ENCODE data around the gene TNFRSF1A. TPM values are rescaled to one million over a fixed set of nuclear protein-coding genes. Genes with fewer than 3 reads are reported as not detected.
A peak's percentile ranks its signal among the peaks of the same experiment; 100 is the strongest.

Gene TNFRSF1A
- total RNA-seq, 4 donors from 2014 or later = 196 to 437 (median 306) TPM

DNA sequence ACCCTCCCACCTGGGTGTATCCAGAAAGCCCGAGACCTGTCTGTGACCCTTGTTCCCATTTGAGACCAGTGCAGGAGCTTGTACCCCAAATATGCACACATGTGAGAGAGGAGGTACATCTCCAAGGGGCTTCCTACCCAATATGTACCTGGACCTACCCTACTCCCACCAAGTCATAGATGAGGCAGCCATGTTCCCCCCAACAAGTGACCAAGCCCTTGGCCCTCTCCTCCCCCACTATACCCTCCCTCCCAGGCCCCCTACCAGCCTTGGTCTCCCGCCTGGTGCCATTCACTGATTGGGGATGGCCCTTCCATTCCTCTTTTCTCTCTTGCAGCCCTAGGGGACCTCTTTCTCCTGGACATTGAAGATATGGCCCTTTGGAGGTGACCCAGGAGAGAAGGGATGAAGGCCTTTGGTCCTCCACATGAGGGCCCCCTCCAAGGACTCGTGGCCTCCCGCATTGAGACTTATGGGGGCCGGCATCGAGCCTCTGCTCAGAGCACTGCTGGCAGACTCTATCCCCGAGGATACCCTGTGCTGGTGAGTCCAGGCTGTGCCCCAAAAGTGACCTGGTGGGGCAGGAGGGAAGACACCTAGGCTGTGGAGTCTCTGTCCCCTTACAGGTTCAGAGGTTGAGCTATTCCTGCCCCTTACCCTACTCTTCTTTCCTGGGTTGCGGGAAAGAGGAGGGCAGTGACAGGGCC, 29.9 kb downstream of the TNFRSF1A start:
- Histone ChIP-seq H3K9me3 (no peaks in the 10 kb centered on the region), H3K27me3 (peaks cover 0 to 16% of the 10 kb centered on the region in 2 donors), H3K27ac (peak overlapping the region in 1 of 4 donors; percentile 62), H3K4me1 (peaks cover 0 to 25% (median 9%) of the 10 kb centered on the region in 4 donors), H3K4me3 (no peak overlapping the region), H3K36me3 (no peaks in the 10 kb centered on the region)
- 90 to 91% methylated on average over 8 of the region's 8 CpGs for WGBS, 2 donors
- DNase-seq (ENCODE audit: low spot score in 2 of 2) = no peak
- TF ChIP-seq, protein P1, sequence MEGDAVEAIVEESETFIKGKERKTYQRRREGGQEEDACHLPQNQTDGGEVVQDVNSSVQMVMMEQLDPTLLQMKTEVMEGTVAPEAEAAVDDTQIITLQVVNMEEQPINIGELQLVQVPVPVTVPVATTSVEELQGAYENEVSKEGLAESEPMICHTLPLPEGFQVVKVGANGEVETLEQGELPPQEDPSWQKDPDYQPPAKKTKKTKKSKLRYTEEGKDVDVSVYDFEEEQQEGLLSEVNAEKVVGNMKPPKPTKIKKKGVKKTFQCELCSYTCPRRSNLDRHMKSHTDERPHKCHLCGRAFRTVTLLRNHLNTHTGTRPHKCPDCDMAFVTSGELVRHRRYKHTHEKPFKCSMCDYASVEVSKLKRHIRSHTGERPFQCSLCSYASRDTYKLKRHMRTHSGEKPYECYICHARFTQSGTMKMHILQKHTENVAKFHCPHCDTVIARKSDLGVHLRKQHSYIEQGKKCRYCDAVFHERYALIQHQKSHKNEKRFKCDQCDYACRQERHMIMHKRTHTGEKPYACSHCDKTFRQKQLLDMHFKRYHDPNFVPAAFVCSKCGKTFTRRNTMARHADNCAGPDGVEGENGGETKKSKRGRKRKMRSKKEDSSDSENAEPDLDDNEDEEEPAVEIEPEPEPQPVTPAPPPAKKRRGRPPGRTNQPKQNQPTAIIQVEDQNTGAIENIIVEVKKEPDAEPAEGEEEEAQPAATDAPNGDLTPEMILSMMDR (IDR thresholded peaks at IDR 0.05) = no peak
- no peak for TF ChIP-seq EP300 (IDR thresholded peaks at IDR 0.05)
- no peak for TF ChIP-seq POLR2A (IDR thresholded peaks at IDR 0.05)

DNA sequence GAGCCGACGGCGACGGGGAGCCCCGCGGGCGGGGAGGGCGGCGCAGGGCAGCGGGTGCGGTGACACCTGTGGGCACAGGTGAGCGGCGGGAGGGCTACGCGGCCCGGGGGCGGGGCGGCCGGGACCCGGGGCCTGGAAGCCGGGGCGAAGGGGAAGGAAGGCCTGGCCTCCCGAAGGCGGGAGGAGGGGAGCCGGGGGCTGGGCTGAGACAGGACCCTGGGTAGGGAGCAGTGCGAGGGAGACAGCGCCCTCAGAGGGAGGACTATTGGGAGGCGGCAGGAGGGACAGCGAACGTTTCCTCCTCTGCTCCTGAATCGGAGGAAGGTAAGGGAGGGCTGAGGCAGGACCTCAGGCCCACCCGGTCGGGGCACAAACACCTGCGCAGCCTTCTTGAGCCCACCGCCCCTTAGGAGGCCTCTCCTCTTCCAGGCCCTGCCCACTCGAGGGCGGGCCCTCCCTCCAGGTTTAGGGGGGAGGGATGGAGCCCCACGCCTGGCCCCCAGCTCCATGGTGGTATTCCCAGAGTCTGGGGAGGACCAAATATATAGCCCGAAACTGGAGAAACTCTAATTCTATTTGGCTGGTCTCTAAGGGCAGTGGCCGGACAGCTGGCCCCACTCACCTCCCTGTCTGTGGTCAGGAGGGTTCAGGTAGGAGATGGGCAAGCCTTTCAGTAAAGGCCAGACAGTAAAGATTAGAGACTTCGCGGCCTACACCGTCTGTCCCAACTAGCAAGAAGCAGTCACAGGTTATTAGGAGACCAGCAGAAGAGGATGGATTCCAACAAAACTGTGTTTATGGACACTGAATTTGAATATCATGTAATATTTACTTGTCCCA, 30.9 kb downstream of the TNFRSF1A start:
- H3K36me3 ChIP-seq = no peaks in the 10 kb centered on the region
- H3K9me3 ChIP-seq = no peaks in the 10 kb centered on the region

DNA sequence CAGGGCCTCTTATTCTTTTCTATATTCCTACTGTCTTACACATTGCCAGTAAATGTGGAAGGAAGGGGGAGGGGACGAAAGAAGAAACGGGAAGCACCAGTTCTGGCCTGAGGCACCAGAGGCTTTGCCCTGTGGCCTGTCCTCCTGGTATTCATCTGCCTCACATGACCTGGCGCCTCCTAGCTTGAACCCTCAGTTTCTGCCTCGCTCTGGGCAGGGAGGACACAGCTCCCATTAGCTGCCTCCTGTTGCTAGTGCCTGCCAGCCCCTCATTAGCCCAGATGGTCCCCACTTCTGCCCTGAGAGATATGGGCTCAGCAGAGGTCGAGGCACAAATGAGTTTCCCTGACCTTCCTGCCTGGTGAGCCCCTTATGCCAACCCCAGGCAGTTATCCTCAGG, 34.3 kb downstream of the TNFRSF1A start:
- DNase-seq (ENCODE audit: low spot score in 2 of 2) = no peak
- no peaks in the 10 kb centered on the region for H3K9me3 ChIP-seq
- no peak for TF ChIP-seq POLR2A (IDR thresholded peaks at IDR 0.05)
- TF ChIP-seq, protein P1 (IDR thresholded peaks at IDR 0.05) = no peak
- 70 to 75% methylated on average over 5 of the region's 5 CpGs for WGBS, 2 donors
- peaks cover 0 to 17% (median 9%) of the 10 kb centered on the region in 4 donors for H3K4me1 ChIP-seq
- H3K27me3 ChIP-seq = peaks cover 0 to 16% of the 10 kb centered on the region in 2 donors
- no peak overlapping the region for H3K4me3 ChIP-seq
- no peak overlapping the region for H3K27ac ChIP-seq
- no peaks in the 10 kb centered on the region for H3K36me3 ChIP-seq

More for the DNA sequence above, 30.9 kb downstream of the TNFRSF1A start:
- Histone ChIP-seq H3K27me3 (peaks cover 0 to 16% of the 10 kb centered on the region in 2 donors), H3K4me1 (peaks cover 0 to 25% (median 9%) of the 10 kb centered on the region in 4 donors), H3K4me3 (peak overlapping the region in 3 of 4 donors; percentile 18 to 42 (median 39)), H3K27ac (peak overlapping the region in 1 of 4 donors; percentile 83)
- DNase-seq (ENCODE audit: low spot score in 2 of 2) = no peak
- TF ChIP-seq EP300 (IDR thresholded peaks at IDR 0.05) (no peak), POLR2A (IDR thresholded peaks at IDR 0.05) (no peak)
- TF ChIP-seq, protein P1 (IDR thresholded peaks at IDR 0.05) = no peak
- WGBS, 2 donors = 26 to 34% methylated on average over 26 to 27 of the region's 43 CpGs

DNA sequence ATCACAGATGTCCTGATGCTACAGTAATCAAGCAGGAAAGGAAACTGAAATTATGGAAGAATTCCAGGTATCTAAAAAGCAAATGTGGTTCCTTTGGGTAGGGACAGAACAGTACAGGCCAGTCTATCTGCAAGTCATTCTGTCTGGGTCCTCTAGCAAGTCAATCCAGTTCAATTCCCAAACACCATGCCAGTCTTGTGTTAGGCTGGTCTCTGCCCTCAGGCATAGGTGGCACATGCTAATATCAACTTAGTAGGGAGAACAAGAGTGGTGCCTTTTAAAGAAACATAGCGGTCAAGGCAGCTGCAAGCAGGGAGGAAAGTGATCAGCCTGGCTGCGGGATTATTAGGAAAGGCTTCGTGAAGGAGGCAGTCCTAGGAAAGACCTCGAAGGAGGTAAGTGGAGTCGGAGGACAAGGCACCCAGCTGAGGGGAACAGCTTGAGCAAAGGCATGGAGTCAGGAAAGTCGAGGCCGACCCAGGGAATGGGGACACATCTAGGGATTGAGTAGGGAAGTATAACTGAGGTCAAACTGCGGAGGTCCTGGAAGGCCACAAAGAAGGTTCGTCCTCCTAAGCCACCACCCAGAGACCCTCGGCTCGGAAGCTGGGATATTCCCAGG, 35.2 kb downstream of the TNFRSF1A start:
- Histone ChIP-seq H3K4me1 (peaks cover 0 to 17% (median 9%) of the 10 kb centered on the region in 4 donors), H3K36me3 (no peaks in the 10 kb centered on the region), H3K4me3 (no peak overlapping the region), H3K27me3 (peaks cover 0 to 16% of the 10 kb centered on the region in 2 donors), H3K9me3 (no peaks in the 10 kb centered on the region), H3K27ac (no peak overlapping the region)
- no peak for TF ChIP-seq POLR2A (IDR thresholded peaks at IDR 0.05)
- TF ChIP-seq EP300 (IDR thresholded peaks at IDR 0.05) = no peak
- TF ChIP-seq, protein P1 (IDR thresholded peaks at IDR 0.05) = no peak
- 86 to 90% methylated on average over 11 of the region's 11 CpGs for WGBS, 2 donors
- DNase-seq (ENCODE audit: low spot score in 2 of 2) = no peak

Measured in tibial nerve (tissue), 4 donors.